B cell (primary cell): ENCODE data around the gene RGR. TPM values are rescaled to one million over a fixed set of nuclear protein-coding genes. Genes with fewer than 3 reads are reported as not detected.

Source experiments
- ATAC-seq: fragments of 200-7000 bp; cut with Tn5 transposase; one replicate; pipeline ENCODE4 v1.10.0; 2021; ENCODE audit warnings: low read depth, mild to moderate bottlenecking, moderate number of reproducible peaks, moderate library complexity
- CTCF ChIA-PET: fragments of 350-600 bp; sonication (Branson Sonifier 250); formaldehyde crosslinking; loops from one replicate; lab custom pipeline; 2021; ENCODE audit warnings: antibody characterized with exemption, inconsistent platforms; lab: Charles Lee
- POLR2A ChIA-PET: fragments of 350-600 bp; sonication (Branson Sonifier 250); formaldehyde crosslinking; loops from one replicate; lab custom pipeline; 2021; ENCODE audit warnings: antibody characterized with exemption; lab: Charles Lee
- DNase-seq: peaks from one replicate; pipeline ENCODE4 v3.0.0; 2013
- H2AFZ ChIP-seq: 2 replicates; pipeline ENCODE4 v1.6.1; 2012; ENCODE audit warnings: mild to moderate bottlenecking, low read depth, low read length; ENCODE audit not compliant: insufficient read depth, poor library complexity, severe bottlenecking
- H3K27ac ChIP-seq, 2 donors: 1 replicate in 1 of 2; 2 replicates in 1 of 2; pipeline ENCODE4 v1.5.1; 2012 to 2013; ENCODE audit warnings: low read length in 2 of 2, mild to moderate bottlenecking in 2 of 2, moderate library complexity in 1 of 2
- H3K27me3 ChIP-seq, 4 experiments: fragments of 200-600 bp in 1 of 4; sonication (generic) in 1 of 4; replicated peaks in 1 of 4; 1 replicate in 2 of 4; 2 replicates in 2 of 4; pipeline versions ENCODE4 v1.6.1 to v1.7.0; 2013 to 2016; ENCODE audit warnings: low read length in 3 of 4, mild to moderate bottlenecking in 2 of 4, mixed read lengths in 1 of 4, moderate library complexity in 1 of 4; ENCODE audit not compliant: insufficient read depth in 4 of 4, control insufficient read depth in 3 of 4; ENCODE audit errors: control extremely low read depth in 1 of 4
- H3K36me3 ChIP-seq, 2 experiments: replicated peaks in 1 of 2; 1 replicate in 1 of 2; 2 replicates in 1 of 2; pipeline versions ENCODE4 v1.6.1 to v1.7.1; 2013; ENCODE audit warnings: low read length in 1 of 2; ENCODE audit not compliant: insufficient read depth in 2 of 2, control insufficient read depth in 1 of 2; ENCODE audit errors: control extremely low read depth in 1 of 2, extremely low read depth in 1 of 2
- H3K4me1 ChIP-seq, 2 donors: fragments of 200-600 bp in 1 of 2; sonication (generic) in 1 of 2; 1 replicate in 1 of 2; 2 replicates in 1 of 2; pipeline versions ENCODE4 v1.5.1 to v1.6.1; 2013 to 2017; ENCODE audit warnings: low read length in 2 of 2; ENCODE audit not compliant: control insufficient read depth in 2 of 2, insufficient read depth in 2 of 2
- H3K4me2 ChIP-seq: replicated peaks from 2 replicates; pipeline ENCODE3; 2012; ENCODE audit warnings: mild to moderate bottlenecking, low read depth, low read length; ENCODE audit not compliant: poor library complexity, severe bottlenecking
- H3K4me3 ChIP-seq, 5 experiments: fragments of 200-600 bp in 1 of 5; sonication (generic) in 1 of 5; 1 replicate in 3 of 5; 2 replicates in 2 of 5; pipeline versions ENCODE4 v1.5.1 to v1.7.0; 2011 to 2016; ENCODE audit warnings: low read length in 4 of 5, mild to moderate bottlenecking in 4 of 5, low read depth in 2 of 5, control low read depth in 1 of 5, moderate library complexity in 1 of 5; ENCODE audit not compliant: insufficient read depth in 1 of 5; ENCODE audit errors: control extremely low read depth in 1 of 5, extremely low read depth in 1 of 5
- H3K79me2 ChIP-seq: fragments of 200-600 bp; sonication (generic); one replicate; pipeline ENCODE4 v1.6.0; 2016; ENCODE audit warnings: low read length; ENCODE audit not compliant: control insufficient read depth, insufficient read depth
- H3K9ac ChIP-seq: fragments of 200-600 bp; sonication (generic); 2 replicates; pipeline ENCODE4 v1.6.1; 2017; ENCODE audit warnings: mild to moderate bottlenecking, low read length, moderate library complexity
- H3K9me3 ChIP-seq, 3 donors: one replicate each; pipeline versions ENCODE4 v1.6.1 to v1.7.1; 2013; ENCODE audit warnings: low read length in 2 of 3; ENCODE audit not compliant: control insufficient read depth in 2 of 3, insufficient read depth in 1 of 3; ENCODE audit errors: control extremely low read depth in 1 of 3
- H4K20me1 ChIP-seq: 2 replicates; pipeline ENCODE4 v1.6.0; 2012; ENCODE audit warnings: mild to moderate bottlenecking, low read length; ENCODE audit not compliant: insufficient read depth, control insufficient read depth, poor library complexity, severe bottlenecking
- H3K27ac Mint-ChIP-seq: one replicate; pipeline ENCODE4 v1.8.0; 2021; ENCODE audit warnings: mixed read lengths
- H3K27me3 Mint-ChIP-seq: one replicate; pipeline ENCODE4 v1.8.0; 2021; ENCODE audit warnings: mixed read lengths
- H3K4me1 Mint-ChIP-seq: one replicate; pipeline ENCODE4 v1.8.0; 2021; ENCODE audit warnings: mixed read lengths
- H3K4me3 Mint-ChIP-seq: one replicate; pipeline ENCODE4 v1.8.0; 2021; ENCODE audit warnings: mixed read lengths
- H3K9me3 Mint-ChIP-seq: one replicate; pipeline ENCODE4 v1.8.0; 2022; ENCODE audit warnings: mixed read lengths; ENCODE audit not compliant: insufficient read depth
- CTCF ChIP-seq: fragments of 200-600 bp; IDR thresholded peaks from one replicate; pipeline ENCODE4 v1.8.0; 2022; ENCODE audit warnings: antibody characterized with exemption, mild to moderate bottlenecking
- EZH2 ChIP-seq: IDR thresholded peaks from 2 replicates; pipeline ENCODE4 v1.6.1; 2012; ENCODE audit warnings: borderline replicate concordance, low read depth, mild to moderate bottlenecking, moderate library complexity, low read length; ENCODE audit not compliant: insufficient read depth, poor library complexity, severe bottlenecking
- WGBS: methylation state at CpG from one replicate; pipeline ENCODE4 v1.1.5; 2013; ENCODE audit warnings: missing lambda C conversion rate; ENCODE audit not compliant: insufficient coverage; 5-methylcytosine and 5-hydroxymethylcytosine counted together
- intact Hi-C: fragments of 100-400 bp; cut with micrococcal nuclease; formaldehyde crosslinking; loops from one replicate; pipeline ENCODE4 v1.10.0; 2022
- polyA plus RNA-seq: library from polyadenylated mRNA; depleted of rRNA; stranded (reverse); fragments of >200 nt; gene quantifications from 2 replicates; pipeline ENCODE4 v1.2.3, GENCODE V29; 2012
- total RNA-seq, 2 donors: library from RNA; stranded (reverse); fragments of 120-200 nt in 1 of 2; gene quantifications; 1 replicate in 1 of 2; 2 replicates in 1 of 2; pipeline versions ENCODE4 v1.2.3 to v1.2.4, GENCODE V29; 2013 to 2022

Gene RGR
- total and polyA plus RNA-seq, 2 donors (not counting 1 experiment from before 2014, with no cell fraction given), result not detected

GRCh38 chr10:84263716-84264115 is 18.9 kb downstream of the RGR start:
- Histone ChIP-seq H3K79me2 (no peaks in the 10 kb centered on the region), H3K4me3 (no peak overlapping the region), H3K9me3 (no peaks in the 10 kb centered on the region), H3K9ac (no peak overlapping the region), H3K27me3 (peaks cover 0 to 18% (median 2%) of the 10 kb centered on the region in 4 experiments), H3K4me1 (no peaks in the 10 kb centered on the region), H3K27ac (no peak overlapping the region), H2AFZ (no peak overlapping the region), H3K36me3 (no peaks in the 10 kb centered on the region), H4K20me1 (no peaks in the 10 kb centered on the region), H3K4me2 (no peak overlapping the region)
- TF ChIP-seq CTCF (no peak), EZH2 (no peak)
- H3K27ac Mint-ChIP-seq, result no peak overlapping the region
- WGBS, result 97% methylated on average over 4 of the region's 5 CpGs
- no peak overlapping the region for H3K4me3 Mint-ChIP-seq
- intact Hi-C loops, result loop anchor here (1.0 to 2.0 kb wide), 2 partner anchors 111 to 274 kb away; no protein-coding TSS in a partner anchor
- ATAC-seq, result no peak
- no peaks in the 10 kb centered on the region for H3K4me1 Mint-ChIP-seq
- peaks cover 53% of the 10 kb centered on the region for H3K27me3 Mint-ChIP-seq
- DNase-seq, result no peak
- ChIA-PET CTCF (interaction anchor here (1.0 to 10.7 kb wide), 10 partner anchors 12 to 281 kb away, joined by 3 to 267 read pairs (median 4); no protein-coding TSS in a partner anchor), POLR2A (no interaction called here)
- H3K9me3 Mint-ChIP-seq, result no peaks in the 10 kb centered on the region

GRCh38 chr10:84264611-84265141 is 19.8 kb downstream of the RGR start:
- WGBS, result 9% methylated on average over 5 of the region's 11 CpGs
- Mint-ChIP-seq H3K4me1 (no peaks in the 10 kb centered on the region), H3K27ac (no peak overlapping the region), H3K4me3 (no peak overlapping the region), H3K27me3 (peaks cover 49% of the 10 kb centered on the region), H3K9me3 (no peaks in the 10 kb centered on the region)
- Histone ChIP-seq H3K9ac (no peak overlapping the region), H3K4me3 (no peak overlapping the region), H3K9me3 (no peaks in the 10 kb centered on the region), H4K20me1 (no peaks in the 10 kb centered on the region), H3K36me3 (no peaks in the 10 kb centered on the region), H3K4me2 (no peak overlapping the region), H2AFZ (no peak overlapping the region), H3K4me1 (no peaks in the 10 kb centered on the region), H3K27ac (no peak overlapping the region), H3K79me2 (no peaks in the 10 kb centered on the region), H3K27me3 (peaks cover 0 to 18% (median 4%) of the 10 kb centered on the region in 4 experiments)
- TF ChIP-seq EZH2 (no peak), CTCF (peak; percentile 96)
- CTCF ChIA-PET, result interaction anchor here (0.5 to 10.7 kb wide), 15 partner anchors 8 to 281 kb away, joined by 3 to 267 read pairs (median 4); no protein-coding TSS in a partner anchor
- DNase-seq (peak; percentile 73), ATAC-seq (peak; percentile 91)
- POLR2A ChIA-PET, result no interaction called here
- intact Hi-C loops, result loop anchor here (1.0 to 2.0 kb wide), 2 partner anchors 110 to 273 kb away; no protein-coding TSS in a partner anchor
